Osteoblast (primary cell): ENCODE results near the gene CCT5. TPM values are rescaled to one million over a fixed set of nuclear protein-coding genes. Genes with fewer than 3 reads are reported as not detected.

Source experiments
- DNase-seq: peaks from one replicate; pipeline ENCODE4 v3.0.0; 2011; ENCODE audit warnings: low spot score, mixed read lengths; ENCODE audit not compliant: insufficient read length; ENCODE audit errors: missing footprints
- H2AFZ ChIP-seq: 2 replicates; pipeline ENCODE4 v1.6.0; 2011; ENCODE audit warnings: mild to moderate bottlenecking, low read length
- H3K27ac ChIP-seq: 2 replicates; pipeline ENCODE4 v1.5.1; 2011; ENCODE audit warnings: mild to moderate bottlenecking, low read depth, low read length, moderate library complexity
- H3K27me3 ChIP-seq: 2 replicates; pipeline ENCODE4 v1.6.0; 2012; ENCODE audit warnings: mild to moderate bottlenecking, control low read depth, inconsistent platforms, low read length, moderate library complexity; ENCODE audit not compliant: insufficient read depth
- H3K36me3 ChIP-seq: 2 replicates; pipeline ENCODE4 v1.5.1; 2011; ENCODE audit warnings: mild to moderate bottlenecking, low read length, control low read depth, moderate library complexity; ENCODE audit not compliant: insufficient read depth
- H3K4me1 ChIP-seq: 2 replicates; pipeline ENCODE4 v1.5.1; 2011; ENCODE audit warnings: mild to moderate bottlenecking, low read length, control low read depth, moderate library complexity; ENCODE audit not compliant: insufficient read depth
- H3K4me2 ChIP-seq: 2 replicates; pipeline ENCODE4 v1.6.0; 2011; ENCODE audit warnings: mild to moderate bottlenecking, low read length; ENCODE audit not compliant: insufficient read depth
- H3K4me3 ChIP-seq: fragments of 200-600 bp; sonication (generic); 3 replicates; pipeline ENCODE4 v1.5.1; 2012; ENCODE audit warnings: mild to moderate bottlenecking, low read length, inconsistent platforms; ENCODE audit not compliant: insufficient read depth
- H3K79me2 ChIP-seq: 2 replicates; pipeline ENCODE4 v1.6.0; 2012; ENCODE audit warnings: mild to moderate bottlenecking, low read length, control low read depth, inconsistent platforms; ENCODE audit not compliant: insufficient read depth
- H3K9me3 ChIP-seq: 2 replicates; pipeline ENCODE4 v1.5.1; 2011; ENCODE audit warnings: low read depth, low read length, control low read depth
- H4K20me1 ChIP-seq: 2 replicates; pipeline ENCODE4 v1.6.0; 2012; ENCODE audit warnings: mild to moderate bottlenecking, low read length, control low read depth; ENCODE audit not compliant: insufficient read depth
- CTCF ChIP-seq: IDR thresholded peaks from 2 replicates; pipeline ENCODE4 v1.5.1; 2011; ENCODE audit warnings: mild to moderate bottlenecking, low read depth, low read length, moderate library complexity; ENCODE audit errors: extremely low read depth
- total RNA-seq: library from RNA; depleted of rRNA; stranded (reverse); fragments of >200 nt; gene quantifications from 2 replicates; pipeline ENCODE4 v1.2.3, GENCODE V29; 2012

Gene CCT5
- total RNA-seq, 1 donor: 237 TPM

- no peak overlapping the region for H3K27ac ChIP-seq
- no peak overlapping the region for H3K4me2 ChIP-seq
- no peaks in the 10 kb centered on the region for H3K4me1 ChIP-seq
- DNase-seq: no peak
- no peaks in the 10 kb centered on the region for H3K27me3 ChIP-seq
- H3K36me3 ChIP-seq: peaks cover 11% of the 10 kb centered on the region
- no peaks in the 10 kb centered on the region for H3K79me2 ChIP-seq
- no peak overlapping the region for H3K4me3 ChIP-seq
- H3K9me3 ChIP-seq: no peaks in the 10 kb centered on the region
- no peaks in the 10 kb centered on the region for H4K20me1 ChIP-seq
- no peak for TF ChIP-seq CTCF
- H2AFZ ChIP-seq: no peak overlapping the region
Observed at GRCh38 chr5:10286162-10286861, 36.2 kb downstream of the CCT5 start.

DNA sequence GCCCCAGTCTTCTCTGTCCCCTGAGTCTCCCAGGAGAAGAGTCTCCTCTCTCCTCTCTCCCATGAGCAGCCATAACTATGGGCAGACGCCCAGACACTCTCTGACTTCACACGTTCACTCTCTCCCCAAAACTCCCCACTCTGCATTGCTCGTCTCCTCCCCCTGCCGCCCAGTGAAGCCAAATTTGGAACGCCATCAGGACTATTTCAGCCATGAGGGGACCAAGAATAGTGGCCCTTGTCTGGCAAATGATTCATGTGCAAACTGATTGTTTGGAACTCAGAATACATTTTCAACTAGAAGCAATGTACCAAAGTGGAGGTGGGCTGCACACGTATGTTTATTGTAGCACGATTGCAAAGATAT is 36.8 kb downstream of the CCT5 start:
- Histone ChIP-seq H3K4me1 (no peaks in the 10 kb centered on the region), H4K20me1 (no peaks in the 10 kb centered on the region), H3K4me2 (no peak overlapping the region), H3K27me3 (no peaks in the 10 kb centered on the region), H3K79me2 (no peaks in the 10 kb centered on the region), H3K36me3 (peaks cover 11% of the 10 kb centered on the region), H2AFZ (no peak overlapping the region), H3K4me3 (no peak overlapping the region), H3K27ac (no peak overlapping the region), H3K9me3 (no peaks in the 10 kb centered on the region)
- DNase-seq: no peak
- TF ChIP-seq CTCF: no peak

- H3K79me2 ChIP-seq: no peaks in the 10 kb centered on the region
- TF ChIP-seq CTCF: no peak
- no peaks in the 10 kb centered on the region for H3K27me3 ChIP-seq
- DNase-seq: no peak
- H3K4me2 ChIP-seq: no peak overlapping the region
- H3K4me1 ChIP-seq: no peaks in the 10 kb centered on the region
- H3K4me3 ChIP-seq: no peak overlapping the region
- H3K27ac ChIP-seq: no peak overlapping the region
- H2AFZ ChIP-seq: no peak overlapping the region
- H4K20me1 ChIP-seq: no peaks in the 10 kb centered on the region
- no peaks in the 10 kb centered on the region for H3K9me3 ChIP-seq
- H3K36me3 ChIP-seq: peaks cover 11% of the 10 kb centered on the region
Observed at GRCh38 chr5:10288592-10289219, 38.6 kb downstream of the CCT5 start.

GRCh38 chr5:10289353-10289752 is 39.3 kb downstream of the CCT5 start:
- Histone ChIP-seq H3K27ac (no peak overlapping the region), H3K79me2 (no peaks in the 10 kb centered on the region), H2AFZ (no peak overlapping the region), H3K4me2 (no peak overlapping the region), H3K9me3 (no peaks in the 10 kb centered on the region), H4K20me1 (no peaks in the 10 kb centered on the region), H3K4me1 (no peaks in the 10 kb centered on the region), H3K4me3 (no peak overlapping the region), H3K36me3 (peaks cover 11% of the 10 kb centered on the region), H3K27me3 (no peaks in the 10 kb centered on the region)
- no peak for DNase-seq
- TF ChIP-seq CTCF: no peak
